Esophagus squamous epithelium (tissue), 4 donors: Measurements from ENCODE around the gene ZNF132.

ENCODE experiments used
- CTCF ChIP-seq, 6 experiments: fragments of 450-650 bp in 4 of 6; fragments of 200-600 bp in 2 of 6; sonication (generic) in 2 of 6; IDR thresholded peaks; one replicate each; pipeline ENCODE4 v1.5.1; 2016 to 2019; ENCODE audit warnings: antibody characterized with exemption in 6 of 6, mild to moderate bottlenecking in 4 of 6, moderate library complexity in 4 of 6
- POLR2A ChIP-seq, 4 donors: fragments of 450-650 bp; IDR thresholded peaks; one replicate each; pipeline ENCODE4 v1.6.1; 2017; ENCODE audit warnings: antibody characterized with exemption in 4 of 4, mild to moderate bottlenecking in 4 of 4, moderate library complexity in 3 of 4

DNA sequence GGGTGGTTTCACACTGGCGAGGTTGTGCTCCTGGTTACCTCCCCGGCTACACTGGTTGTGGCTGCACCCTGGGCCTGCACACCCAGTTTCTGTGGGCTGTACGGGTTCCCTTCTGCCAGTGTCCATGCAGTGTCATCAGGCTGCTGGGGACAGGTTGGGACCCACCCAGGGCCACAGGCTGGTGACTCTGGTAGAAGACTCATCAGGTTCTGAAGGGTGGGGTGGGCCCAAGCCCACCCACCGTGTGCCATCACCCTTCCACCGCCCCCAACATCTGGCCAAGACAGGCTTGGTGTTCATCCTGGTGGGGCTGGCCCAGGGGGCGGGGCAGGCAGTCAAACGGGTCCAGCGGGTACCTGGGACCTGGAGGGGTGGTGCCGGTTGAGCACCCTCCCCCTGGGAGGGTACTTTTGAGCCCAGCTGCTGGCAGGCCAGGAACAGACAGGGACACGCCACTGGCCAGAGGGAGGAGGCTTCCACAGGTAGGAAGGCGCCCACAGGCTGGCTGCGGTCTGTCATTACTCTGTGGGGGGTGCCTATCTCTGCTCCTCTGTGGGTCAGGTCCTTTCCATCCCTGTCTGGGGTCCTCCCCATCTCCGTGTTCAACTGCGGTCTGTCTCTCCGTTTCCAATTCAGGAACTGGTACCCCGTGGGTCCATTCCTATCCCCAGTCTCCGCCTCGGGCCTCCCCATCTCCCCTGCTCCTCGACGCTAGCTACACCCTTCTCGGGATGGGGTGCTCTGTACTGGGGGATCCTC, 44.6 kb downstream of the ZNF132 start, which contains the start of gene RNF225:
- TF ChIP-seq POLR2A (IDR thresholded peaks at IDR 0.05) (peak in 3 of 4 donors; percentile 25 to 46 (median 43)), CTCF (IDR thresholded peaks at IDR 0.05) (no peak)
